ENCODE results near the gene GAS2L1.

- TF ChIP-seq GATA2 (IDR thresholded peaks at IDR 0.05; ENCODE audit: low read depth, low read length) (no peak), GATA3 (IDR thresholded peaks at IDR 0.05; ENCODE audit: low read depth, low read length) (no peak)
Observed at GRCh38 chr22:29308791-29309262, 2.4 kb downstream of the GAS2L1 start.
